ENCODE results near the gene MFAP4.

Gene MFAP4

DNA sequence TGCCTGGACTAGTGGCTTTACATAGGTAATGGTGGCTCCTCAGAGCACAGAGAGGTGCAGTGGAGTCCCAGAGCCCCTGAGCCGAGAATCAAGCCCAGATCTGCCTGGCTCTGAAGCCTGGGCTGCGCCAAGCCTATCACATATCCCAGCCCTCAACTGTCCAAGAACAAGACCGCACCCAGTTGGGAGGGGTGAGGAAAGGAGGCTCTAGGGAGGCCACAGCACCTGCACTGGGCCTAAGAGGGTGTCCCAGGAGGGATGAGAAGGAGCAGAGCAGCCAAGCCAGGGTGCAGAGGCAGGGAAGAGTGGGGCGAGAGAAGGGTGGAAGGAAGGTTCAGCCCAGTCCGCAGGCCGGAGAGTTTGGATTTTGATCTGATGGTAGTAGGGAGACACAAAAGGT lies 23.1 kb upstream of the MFAP4 start:
- no peak for DNase-seq (ENCODE audit: low read depth)

DNA sequence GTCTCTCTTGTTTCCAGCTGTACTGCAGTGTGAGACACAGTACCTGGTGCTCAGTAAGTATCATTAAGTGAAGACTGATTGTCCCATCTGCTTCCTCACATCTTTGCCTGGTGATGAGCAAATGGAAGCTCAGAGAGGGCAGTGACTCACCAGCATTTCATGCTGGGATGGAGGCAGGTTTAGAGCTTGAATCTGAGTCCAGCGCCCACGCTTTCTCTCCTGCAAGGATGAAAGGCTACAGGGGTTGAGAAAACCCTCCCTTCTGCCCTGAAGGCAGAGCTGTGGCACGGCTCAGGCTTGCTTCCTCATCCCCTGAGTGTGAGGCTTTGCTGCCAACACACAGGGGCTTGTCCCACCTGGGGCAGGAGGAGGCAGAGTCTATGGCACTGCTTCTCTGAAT lies 22.5 kb upstream of the MFAP4 start:
- DNase-seq (ENCODE audit: low read depth) = peak; percentile 89

DNA sequence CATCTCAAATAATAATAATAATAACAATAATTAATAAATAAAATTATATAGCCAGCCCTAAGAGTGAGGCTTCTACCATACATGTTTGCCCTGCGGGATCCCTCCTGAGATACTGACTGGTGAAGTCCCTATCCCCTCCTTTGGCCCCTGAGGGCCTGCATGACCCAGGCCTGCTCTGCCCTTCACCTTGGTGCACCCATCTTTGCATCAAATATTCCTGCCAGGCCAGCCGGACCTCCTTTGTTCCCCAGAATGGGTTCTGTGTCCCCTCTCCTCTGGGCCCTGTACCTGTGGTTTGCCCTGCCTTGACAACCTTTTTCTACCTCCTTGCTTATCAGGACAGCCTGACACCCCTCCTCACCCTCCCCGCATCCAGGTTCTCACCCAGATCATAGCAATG lies 22.1 kb upstream of the MFAP4 start:
- DNase-seq (ENCODE audit: low read depth) = no peak

DNA sequence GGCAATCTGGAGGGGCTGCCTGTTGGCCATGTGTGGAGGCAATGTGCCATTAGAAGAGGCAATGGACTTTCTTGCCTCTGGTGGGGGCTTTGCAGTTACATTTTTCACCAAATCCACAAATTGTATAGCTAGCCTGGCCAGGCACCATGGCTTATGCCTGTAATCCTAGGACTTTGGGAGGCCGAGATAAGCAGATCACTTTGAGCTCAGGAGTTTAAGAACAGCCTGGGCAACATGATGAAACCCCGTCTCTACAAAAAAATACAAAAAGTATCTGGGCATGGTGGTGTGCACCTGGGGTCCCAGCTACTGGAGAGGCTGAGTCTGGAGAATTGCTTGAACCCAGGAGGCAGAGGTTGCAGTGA lies 21.3 kb upstream of the MFAP4 start:
- DNase-seq (ENCODE audit: low read depth) = no peak

DNA sequence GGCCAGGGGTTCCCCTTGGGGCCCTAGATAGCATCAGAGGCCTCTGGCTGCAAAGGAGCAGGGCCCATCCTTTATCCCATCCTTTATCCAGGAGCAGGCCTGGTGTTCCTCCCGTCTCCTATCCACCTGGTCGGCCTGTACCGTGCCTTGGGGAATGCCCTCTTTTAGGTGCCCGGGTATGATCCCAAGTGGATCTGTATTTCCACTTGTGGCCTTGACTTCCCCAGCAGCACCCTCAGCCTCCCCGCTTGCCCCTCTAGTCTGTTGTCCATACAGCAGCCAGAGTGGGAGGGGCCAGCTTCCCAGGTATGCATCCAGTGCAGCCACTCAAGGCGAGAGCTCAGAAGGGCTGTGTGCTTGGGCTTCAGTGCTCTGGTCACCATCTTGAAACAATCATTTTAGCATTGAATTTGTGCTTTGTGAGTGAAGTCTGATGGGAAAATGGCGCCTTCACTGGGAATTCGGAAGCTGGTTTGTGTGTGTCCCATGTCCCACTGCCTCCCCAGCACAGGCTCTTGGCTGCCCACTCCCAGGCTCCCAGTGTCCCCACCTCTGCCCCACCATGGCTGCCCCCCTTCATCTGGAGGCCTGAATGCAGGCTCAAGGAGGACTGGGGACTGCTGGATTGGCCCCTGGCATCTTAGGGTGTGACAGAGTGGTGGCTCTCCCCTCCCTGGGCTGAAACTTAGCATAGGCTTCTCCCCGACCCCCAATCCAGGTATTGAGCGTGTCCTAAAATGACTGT lies 20.8 kb upstream of the MFAP4 start:
- no peak for DNase-seq (ENCODE audit: low read depth)

DNA sequence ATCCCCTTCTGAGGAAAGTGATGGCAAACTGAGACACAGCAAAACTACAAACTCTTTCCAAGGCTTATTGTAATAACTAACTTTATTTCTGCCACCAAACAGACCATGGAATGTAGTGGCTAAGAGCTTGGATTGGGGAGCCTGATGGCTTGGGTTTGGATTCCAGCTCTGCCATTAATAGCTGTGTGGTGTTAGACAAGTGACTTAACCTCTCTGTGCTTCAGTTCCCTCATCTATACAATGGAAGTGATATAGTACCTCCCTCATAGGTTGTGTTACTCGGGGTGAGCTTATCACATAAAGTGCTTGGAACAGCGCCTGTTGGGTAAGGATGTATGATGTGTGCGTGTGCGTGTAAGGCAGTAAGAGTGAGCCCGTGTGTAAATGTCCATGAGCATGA lies 18.1 kb upstream of the MFAP4 start:
- no peak for DNase-seq (ENCODE audit: low read depth)

DNA sequence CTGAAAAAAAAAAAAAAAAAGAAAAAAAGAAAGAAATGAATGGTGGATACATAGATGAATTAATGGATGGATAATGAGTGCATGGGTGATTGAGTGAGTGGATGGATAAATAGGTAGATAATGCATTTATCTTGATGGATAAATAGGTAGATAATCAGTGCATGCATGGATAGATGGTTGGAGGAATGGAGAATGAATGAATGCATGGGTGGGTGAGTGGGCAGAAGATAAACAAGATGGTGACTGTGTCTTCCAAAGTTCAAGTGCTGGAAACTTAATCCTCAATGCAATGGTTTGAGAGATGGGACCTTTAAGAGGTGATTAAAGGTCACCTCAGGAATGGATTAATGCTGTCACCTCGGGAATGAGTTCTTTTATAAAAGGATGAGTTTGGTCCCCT lies 17.3 kb upstream of the MFAP4 start:
- no peak for DNase-seq (ENCODE audit: low read depth)

DNA sequence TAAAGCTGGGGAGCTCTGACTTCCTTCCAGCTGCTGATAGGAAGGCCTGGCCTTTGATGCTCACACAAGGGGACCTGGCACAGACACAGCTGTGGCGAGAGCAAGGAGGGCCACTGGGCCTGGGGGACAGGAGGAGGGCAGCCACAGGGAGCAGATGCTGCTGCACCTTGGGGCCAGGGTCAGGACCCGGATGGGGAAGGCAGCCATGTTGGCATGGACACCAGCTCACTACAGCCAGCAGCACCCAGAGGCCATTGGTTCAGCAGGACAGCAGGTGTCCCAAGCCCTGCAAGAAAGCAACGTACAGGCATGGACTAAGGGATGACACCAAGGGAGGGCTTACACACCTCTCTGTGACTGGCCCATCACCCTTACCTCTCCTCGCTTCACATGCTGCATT lies 16.0 kb upstream of the MFAP4 start:
- no peak for DNase-seq (ENCODE audit: low read depth)

DNA sequence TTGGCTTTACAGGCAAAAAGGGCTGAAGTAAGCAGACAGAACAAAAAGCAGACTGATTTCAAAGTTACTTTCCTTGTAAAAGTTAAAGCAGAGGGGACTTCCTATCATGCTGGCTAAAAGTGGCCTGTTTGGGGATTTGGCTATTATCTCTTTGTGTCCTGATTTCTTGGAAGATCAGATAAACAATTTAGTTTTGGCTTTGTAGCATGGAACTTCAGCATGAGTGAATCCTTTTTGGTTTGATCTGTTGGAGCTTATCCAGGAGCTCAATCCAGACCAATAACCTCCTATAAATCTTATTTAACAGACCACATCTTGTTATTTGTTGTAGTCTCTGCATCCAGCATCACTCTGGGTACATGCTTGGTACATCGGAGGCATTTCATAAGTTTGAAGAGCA lies 15.2 kb upstream of the MFAP4 start:
- DNase-seq (ENCODE audit: low read depth) = no peak

DNA sequence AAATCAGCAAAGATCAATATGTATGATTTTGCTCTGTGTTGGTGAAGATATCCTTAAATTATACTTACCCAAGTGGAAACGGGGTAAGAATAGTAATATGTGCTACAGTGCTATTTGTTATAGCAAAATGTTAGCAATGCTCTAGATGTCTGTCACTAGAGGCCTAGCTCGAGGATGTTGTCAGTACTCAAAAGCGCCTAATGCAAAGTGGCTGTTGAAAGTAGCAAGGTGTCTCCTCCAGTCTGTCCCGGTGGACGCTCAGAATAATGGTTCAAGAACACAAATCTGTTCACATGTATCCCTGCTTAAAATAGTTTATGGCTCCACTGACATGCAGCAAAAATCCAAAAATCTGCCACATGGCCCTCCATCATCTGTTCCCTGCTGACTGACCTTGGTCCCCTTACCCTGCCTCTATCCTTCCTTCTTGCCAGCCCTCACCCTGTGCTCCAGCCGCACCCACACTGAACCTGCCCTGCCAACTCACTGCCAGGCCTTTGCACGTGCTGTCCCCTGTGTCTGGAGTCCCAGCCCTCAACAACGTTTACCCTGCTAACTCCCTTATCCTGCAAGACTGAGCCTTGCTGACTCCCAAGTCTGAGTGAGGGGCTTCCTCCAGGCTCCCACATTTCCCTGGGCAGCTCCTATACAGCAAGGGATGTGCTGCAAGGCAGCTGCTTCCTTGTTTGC lies 14.5 kb upstream of the MFAP4 start:
- no peak for DNase-seq (ENCODE audit: low read depth)

DNA sequence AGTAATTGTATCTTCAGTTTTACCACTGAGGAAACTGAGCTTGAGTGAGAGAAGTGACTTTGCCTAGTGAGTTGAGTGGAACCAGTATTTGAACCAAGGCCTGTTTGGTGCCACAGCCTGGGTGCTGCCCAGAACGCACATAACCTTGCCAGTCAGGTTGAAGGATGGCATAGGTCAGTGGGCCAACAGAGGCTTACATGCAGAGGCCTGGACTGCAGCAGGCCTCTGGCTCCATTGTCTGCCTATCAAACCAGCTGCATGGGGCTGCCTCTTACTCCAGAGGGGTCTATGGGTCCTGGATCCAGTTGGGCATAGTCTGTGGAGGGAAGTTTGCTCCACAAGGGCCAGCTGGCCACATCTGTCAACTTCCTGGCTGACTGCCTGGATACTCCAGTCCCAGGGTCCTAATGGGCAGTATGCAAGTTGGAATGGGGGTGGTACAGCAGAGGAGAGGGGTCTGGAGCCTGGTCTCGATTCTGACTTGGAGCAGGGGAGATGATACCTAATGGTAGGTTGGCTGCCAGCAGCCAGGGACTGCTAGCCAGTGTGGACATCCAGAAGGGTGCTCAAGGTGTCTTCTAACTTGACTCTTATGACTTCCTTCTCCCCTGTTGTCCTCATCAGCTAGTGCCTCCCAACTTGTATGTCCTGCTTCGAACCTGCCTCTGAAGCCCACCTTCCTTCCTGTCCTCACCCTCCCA lies 12.9 kb upstream of the MFAP4 start:
- no peak for DNase-seq (ENCODE audit: low read depth)

DNA sequence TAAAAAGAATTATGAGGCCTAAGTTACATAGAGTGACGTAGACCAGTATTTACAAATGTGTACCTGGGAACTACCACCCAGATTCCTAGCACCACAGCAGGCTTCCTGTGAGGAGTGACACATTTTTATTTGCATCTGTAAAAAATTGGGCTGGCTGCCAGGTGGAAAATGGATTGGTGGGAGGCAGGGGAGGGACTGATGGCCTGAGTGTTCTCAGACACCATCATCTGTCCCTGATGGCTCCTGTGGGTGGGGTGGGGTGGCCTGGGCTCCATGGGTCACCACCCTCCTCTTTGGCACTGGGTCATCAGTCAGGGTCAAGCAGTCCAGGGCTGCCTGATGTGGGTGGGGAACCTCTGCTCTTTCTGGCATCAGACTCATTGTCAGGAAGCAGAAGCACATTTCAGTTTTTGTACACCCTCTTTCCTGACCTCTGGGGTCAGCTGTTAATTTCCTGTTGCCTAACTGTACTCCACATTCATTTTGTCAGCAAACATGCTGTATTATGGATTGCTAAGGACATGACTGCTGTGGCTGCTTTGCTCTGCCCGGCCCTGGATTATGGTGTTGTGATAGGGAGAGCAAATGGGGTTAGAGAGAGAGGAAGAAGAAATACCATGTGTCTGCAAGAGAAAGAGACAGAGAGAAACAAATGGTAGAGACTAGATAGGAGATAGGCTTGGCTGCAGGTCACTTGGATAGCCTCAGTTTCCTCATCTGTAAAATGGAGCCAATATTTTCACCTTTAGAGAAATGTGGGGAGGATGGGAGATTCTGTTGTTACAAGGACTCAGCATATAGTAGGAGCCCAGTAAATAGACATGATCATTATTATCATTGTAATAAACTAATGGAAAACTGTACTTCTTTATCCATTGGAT lies 11.6 kb upstream of the MFAP4 start:
- peak; percentile 67 for DNase-seq (ENCODE audit: low read depth)

DNA sequence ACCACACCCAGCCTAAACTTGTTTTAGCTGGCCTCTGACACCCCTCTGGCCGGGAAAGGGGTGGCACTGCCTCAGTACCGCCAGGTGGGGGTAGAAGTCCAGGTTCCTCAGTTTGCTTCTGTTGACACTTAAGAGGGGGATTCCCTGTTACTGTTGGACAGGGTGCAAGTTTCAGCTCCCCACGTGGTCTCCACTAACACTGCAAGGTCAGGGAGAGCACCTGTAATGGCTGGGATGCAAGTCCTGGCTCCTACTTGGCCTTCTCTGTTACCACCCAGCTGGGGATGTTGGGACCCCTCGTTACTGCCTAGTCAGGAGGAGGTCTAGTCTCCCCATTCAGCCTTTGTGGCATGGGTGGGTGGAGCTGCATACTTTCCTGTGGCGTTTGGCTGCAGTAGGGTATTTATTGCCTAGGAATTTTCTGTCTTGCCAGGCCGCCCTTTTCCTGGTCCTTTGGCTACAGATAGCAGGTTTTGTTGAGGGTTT lies 10.6 kb upstream of the MFAP4 start:
- no peak for DNase-seq (ENCODE audit: low read depth)

DNA sequence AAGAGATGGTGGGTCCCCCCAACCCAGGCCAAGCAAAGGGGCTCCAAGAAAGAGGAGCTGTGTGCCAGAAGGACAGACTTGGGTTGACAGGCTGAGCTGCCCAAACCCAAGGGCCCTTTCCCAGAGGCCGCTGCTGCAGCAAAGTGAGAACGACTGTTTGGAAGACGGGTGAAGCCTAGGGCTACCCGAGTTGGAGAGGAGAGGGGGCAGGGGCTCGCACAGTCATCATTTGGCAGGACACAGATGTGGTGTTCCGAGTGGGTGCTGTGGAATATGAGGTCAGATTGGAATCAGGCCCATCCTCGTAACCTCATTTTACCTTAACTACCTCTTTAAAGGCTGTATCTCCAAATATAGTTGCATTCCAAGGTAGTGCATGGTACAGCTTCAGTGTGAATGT lies 5.3 kb upstream of the MFAP4 start:
- no peak for DNase-seq (ENCODE audit: low read depth)

DNA sequence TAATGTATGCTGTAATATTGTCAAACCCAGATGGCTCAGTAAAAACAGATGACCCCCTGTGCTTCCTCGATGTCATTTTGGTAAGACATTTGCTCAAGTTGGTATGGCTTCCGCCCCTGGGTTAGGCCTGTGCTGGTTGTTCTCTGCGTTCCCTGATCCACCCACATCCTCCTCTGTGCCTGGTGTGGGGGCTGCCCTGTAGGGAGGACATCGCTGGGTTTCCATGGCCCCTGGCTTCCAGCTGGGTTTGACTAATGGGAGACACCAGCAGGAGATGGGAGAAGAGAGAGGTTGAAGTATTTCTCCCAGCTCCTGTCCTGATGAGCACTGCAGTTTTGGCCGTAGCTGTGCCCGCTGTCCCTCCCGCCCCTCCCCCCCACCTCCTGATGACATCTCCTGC lies 4.4 kb upstream of the MFAP4 start:
- DNase-seq (ENCODE audit: low read depth) = no peak

DNA sequence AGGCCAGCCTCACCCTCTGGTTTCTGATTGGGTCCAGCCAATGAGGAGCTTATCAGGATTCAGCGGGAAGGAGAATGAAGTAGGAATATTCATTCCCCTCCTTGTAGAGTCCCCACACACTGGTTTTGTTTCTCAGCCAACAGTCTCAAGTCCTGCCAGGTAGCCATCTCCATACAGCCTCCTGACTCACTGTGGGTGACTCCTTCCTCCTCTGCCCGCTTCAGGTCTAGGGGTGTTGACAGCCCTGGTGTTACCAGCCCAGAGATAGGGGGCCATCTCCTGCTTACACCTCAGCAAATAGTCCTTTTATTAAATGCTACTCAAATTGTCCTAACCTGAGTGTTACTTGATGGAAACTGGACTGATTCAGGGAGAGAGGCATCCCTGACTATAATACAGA lies 4.0 kb upstream of the MFAP4 start:
- no peak for DNase-seq (ENCODE audit: low read depth)

DNA sequence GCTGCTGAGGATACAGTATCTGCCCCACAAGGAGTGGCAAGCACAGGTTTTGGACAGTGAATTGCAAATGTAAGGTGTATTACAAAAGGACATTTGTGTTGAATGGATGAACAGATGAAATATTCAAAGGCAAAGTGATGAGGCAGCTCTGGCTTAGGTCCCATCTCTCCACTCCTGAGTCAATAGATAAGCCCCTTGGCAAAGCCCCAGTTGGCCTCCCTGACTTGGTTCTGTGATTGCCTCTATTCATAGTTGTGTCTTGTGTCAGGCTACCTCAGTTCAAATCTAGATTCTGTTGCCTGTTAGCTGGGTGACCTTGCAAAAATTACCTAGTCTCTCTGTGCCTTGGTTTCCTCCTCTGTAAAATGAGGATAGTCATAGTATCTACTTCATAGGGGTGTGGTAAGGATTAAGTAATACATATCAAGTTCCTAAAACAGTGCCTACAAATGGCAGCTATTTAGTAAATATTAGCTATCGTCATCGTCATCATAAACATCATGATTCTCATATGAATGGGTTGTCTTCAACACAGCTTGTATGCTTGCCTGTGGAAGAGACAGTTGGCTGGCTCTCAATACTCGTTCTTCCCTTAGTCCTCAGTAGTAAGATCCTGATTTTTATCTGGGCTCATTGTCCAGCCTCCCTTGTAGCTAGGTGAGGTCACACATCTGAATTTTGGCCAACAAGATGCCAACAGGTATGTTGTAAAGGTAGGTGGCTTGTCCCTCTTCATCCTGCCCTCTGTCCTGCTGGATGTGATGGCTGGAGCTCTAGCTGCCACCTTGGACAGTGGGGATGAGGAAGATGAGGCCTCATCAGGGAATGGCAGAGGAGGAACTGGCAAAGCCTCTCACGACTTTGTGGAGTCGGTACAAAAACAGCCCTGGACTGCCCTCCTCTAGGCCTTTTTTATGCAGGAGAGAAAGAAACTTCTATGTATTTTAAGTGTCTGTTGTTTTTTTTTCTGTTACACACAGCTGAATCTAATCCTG lies 2.1 kb upstream of the MFAP4 start:
- peak; percentile 65 for DNase-seq (ENCODE audit: low read depth)

DNA sequence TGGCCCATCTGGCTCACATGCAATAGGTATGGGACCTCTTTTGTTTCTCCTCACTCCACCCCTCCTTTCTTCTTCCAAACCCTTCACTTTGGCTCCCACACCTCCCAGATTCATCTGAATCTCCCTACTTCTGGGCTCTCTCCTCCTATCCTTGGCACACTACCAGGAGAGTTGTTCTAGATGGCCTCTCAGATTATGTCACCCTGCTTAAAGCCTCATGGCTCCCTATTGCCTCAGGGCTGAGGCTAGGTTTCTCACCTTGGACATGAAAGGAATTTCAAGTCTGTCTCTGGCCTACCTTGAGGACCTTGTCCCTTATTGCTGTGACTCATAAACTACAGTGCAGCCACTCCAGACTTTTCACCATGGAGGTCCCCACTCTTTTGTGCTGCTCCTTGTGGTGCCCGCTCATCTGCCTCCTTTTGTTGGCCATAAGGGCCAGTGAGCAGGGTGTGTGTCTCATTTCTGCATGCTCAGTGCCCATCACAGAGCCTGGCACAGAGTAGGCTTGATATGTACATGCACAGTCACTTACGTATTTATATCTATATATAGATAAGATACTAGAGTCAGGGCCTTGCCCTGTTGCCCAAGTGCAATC lies 1.0 kb upstream of the MFAP4 start:
- peak; percentile 77 for DNase-seq (ENCODE audit: low read depth)

DNA sequence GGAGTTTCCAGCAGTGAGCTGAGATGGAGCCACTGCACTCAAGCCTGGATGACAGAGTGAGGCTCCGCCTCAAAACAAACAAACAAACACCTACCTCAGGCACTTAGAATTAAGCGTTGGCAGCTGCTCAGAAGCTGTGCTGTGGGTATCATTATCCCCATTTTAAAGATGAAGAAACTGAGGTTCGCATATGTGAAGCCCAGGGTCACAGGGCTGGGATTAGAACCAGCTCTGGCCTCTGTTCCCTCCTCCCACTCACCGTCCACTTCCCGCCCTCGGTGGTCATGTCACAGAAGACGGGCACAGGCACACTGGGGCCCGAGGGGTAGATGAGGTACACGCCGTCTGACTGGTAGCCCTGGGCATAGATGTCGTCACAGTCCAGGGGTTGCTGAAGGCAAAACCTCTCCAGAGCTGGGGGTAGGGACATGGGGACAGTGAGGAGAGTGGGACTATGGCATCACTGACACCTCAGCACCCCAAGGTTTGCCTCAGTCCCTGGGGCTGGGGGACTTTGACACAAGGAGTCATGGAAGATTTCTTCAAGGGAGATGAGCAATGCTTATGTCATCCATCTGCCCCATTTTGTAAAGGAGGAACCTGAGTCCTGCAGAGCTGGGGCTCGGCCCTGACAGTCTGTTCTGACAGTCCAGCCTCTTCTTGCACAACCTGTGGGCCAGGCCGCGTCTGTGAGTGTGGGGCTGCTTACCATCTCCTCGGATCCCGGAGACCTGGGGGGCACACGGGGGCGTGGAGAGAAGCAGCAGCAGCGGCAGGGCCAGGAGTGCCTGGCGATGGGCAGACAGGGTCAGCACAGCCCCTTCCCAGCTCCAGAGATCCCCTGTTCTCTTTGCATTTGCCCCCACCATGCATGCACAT lies 700 bp downstream of the MFAP4 start:
- peak; percentile 94 for DNase-seq (ENCODE audit: low read depth)
